Measurements from ENCODE around the gene FUT3. TPM values are rescaled to one million over a fixed set of nuclear protein-coding genes. Genes with fewer than 3 reads are reported as not detected.

Gene FUT3
- polyA plus RNA-seq, 1 donor from 2014 or later = 0.64 TPM

- Histone ChIP-seq H3K79me2 (replicated peaks; ENCODE audit: insufficient read depth, low read length) (no peaks in the 10 kb centered on the region), H3K9ac (ENCODE audit: low read length) (no peak overlapping the region)
Observed at GRCh38 chr19:5817218-5817617, 34.0 kb downstream of the FUT3 start.

GRCh38 chr19:5814852-5815246, 36.4 kb downstream of the FUT3 start:
- Histone ChIP-seq H2AFZ (ENCODE audit: low read depth, low read length) (no peak overlapping the region), H4K20me1 (ENCODE audit: insufficient read depth) (no peaks in the 10 kb centered on the region), H3K9ac (ENCODE audit: low read length) (no peak overlapping the region), H3K27ac (ENCODE audit: low read length) (no peak overlapping the region), H3K9me2 (ENCODE audit: insufficient read depth, low read length) (no peaks in the 10 kb centered on the region), H3K79me2 (replicated peaks; ENCODE audit: insufficient read depth, low read length) (no peaks in the 10 kb centered on the region), H3F3A (ENCODE audit: insufficient read depth, low read length, poor library complexity, severe bottlenecking) (no peaks in the 10 kb centered on the region), H3K36me3 (ENCODE audit: insufficient read depth, low read length) (no peaks in the 10 kb centered on the region), H3K4me2 (ENCODE audit: low read length) (no peak overlapping the region), H3K4me3 (ENCODE audit: low read length) (no peak overlapping the region), H3K9me3 (ENCODE audit: low read length) (no peaks in the 10 kb centered on the region), H3K27me3 (ENCODE audit: insufficient read depth, low read depth, low read length) (no peaks in the 10 kb centered on the region)
- TF ChIP-seq EZH2 (IDR thresholded peaks at IDR 0.05; ENCODE audit: borderline replicate concordance, insufficient read depth, low read length, poor library complexity, severe bottlenecking) = no peak
- no peak for TF ChIP-seq SMC3 (conservative IDR thresholded peaks at IDR 0.05; ENCODE audit: poor library complexity)

More at GRCh38 chr19:5817218-5817617, 34.0 kb downstream of the FUT3 start:
- TF ChIP-seq POLR2AphosphoS5 (IDR thresholded peaks at IDR 0.05) (no peak), TAF1 (IDR thresholded peaks at IDR 0.05; ENCODE audit: low read depth) (no peak), EP300 (conservative IDR thresholded peaks at IDR 0.05; ENCODE audit: poor library complexity, severe bottlenecking) (no peak), CTCF (IDR thresholded peaks at IDR 0.05; ENCODE audit: poor library complexity, severe bottlenecking) (no peak)
- Histone ChIP-seq H3K36me3 (ENCODE audit: insufficient read depth, low read length) (no peaks in the 10 kb centered on the region), H3F3A (ENCODE audit: insufficient read depth, low read length, poor library complexity, severe bottlenecking) (no peaks in the 10 kb centered on the region), H3K9me3 (ENCODE audit: low read length) (no peaks in the 10 kb centered on the region), H3K4me2 (ENCODE audit: low read length) (no peak overlapping the region), H3K4me3 (ENCODE audit: low read length) (no peak overlapping the region), H4K20me1 (ENCODE audit: insufficient read depth) (no peaks in the 10 kb centered on the region), H3K27me3 (ENCODE audit: insufficient read depth, low read depth, low read length) (no peaks in the 10 kb centered on the region), H2AFZ (ENCODE audit: low read depth, low read length) (no peak overlapping the region), H3K9me2 (ENCODE audit: insufficient read depth, low read length) (no peaks in the 10 kb centered on the region), H3K27ac (ENCODE audit: low read length) (no peak overlapping the region)

- H4K20me1 ChIP-seq (ENCODE audit: insufficient read depth) = no peaks in the 10 kb centered on the region
- H3K9ac ChIP-seq (ENCODE audit: low read length) = no peak overlapping the region
- no peaks in the 10 kb centered on the region for H3K27me3 ChIP-seq (ENCODE audit: insufficient read depth, low read depth, low read length)
- no peaks in the 10 kb centered on the region for H3K79me2 ChIP-seq (replicated peaks; ENCODE audit: insufficient read depth, low read length)
- H3K9me2 ChIP-seq (ENCODE audit: insufficient read depth, low read length) = no peaks in the 10 kb centered on the region
- H3K4me2 ChIP-seq (ENCODE audit: low read length) = no peak overlapping the region
- H3K9me3 ChIP-seq (ENCODE audit: low read length) = no peaks in the 10 kb centered on the region
- H3K4me3 ChIP-seq (ENCODE audit: low read length) = no peak overlapping the region
- no peak overlapping the region for H2AFZ ChIP-seq (ENCODE audit: low read depth, low read length)
- no peaks in the 10 kb centered on the region for H3F3A ChIP-seq (ENCODE audit: insufficient read depth, low read length, poor library complexity, severe bottlenecking)
- H3K36me3 ChIP-seq (ENCODE audit: insufficient read depth, low read length) = no peaks in the 10 kb centered on the region
- TF ChIP-seq REST (IDR thresholded peaks at IDR 0.05; ENCODE audit: borderline replicate concordance) (no peak), RAD21 (conservative IDR thresholded peaks at IDR 0.05) (no peak), CTCF (IDR thresholded peaks at IDR 0.05; ENCODE audit: poor library complexity, severe bottlenecking) (no peak), POLR2AphosphoS5 (IDR thresholded peaks at IDR 0.05) (no peak), EP300 (conservative IDR thresholded peaks at IDR 0.05; ENCODE audit: poor library complexity, severe bottlenecking) (no peak)
- no peak overlapping the region for H3K27ac ChIP-seq (ENCODE audit: low read length)
Observed at GRCh38 chr19:5814123-5814851, 37.0 kb downstream of the FUT3 start.

Measured in neural cell (in vitro differentiated cells).